Measurements from ENCODE around the gene LRP8. TPM values are rescaled to one million over a fixed set of nuclear protein-coding genes. Genes with fewer than 3 reads are reported as not detected.

Gene LRP8
- total RNA-seq, 1 experiment from 2014 or later: 69.5 TPM

DNA sequence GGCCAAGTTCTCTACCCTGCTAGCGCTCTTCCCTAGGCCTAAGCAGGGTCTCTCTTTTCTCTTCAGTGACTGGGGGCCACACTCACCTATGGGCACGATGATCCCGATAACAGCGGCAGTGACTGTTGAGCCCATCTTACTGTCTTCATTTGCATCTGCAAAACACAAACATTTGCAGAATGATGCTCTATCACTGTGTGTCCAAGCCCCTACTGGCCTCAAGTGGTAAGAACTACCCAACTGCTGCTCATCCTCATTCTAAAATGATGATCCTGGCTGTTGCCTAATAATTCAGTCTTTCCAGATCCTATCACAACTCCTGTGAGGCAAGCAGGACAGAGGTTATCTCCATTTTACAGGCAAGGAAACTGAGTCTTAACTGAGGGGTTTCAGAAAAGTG, 72.8 kb downstream of the LRP8 start:
- Mint-ChIP-seq H3K4me1 (no peaks in the 10 kb centered on the region), H3K27ac (no peak overlapping the region), H3K36me3 (peaks cover 81% of the 10 kb centered on the region), H3K9me3 (no peaks in the 10 kb centered on the region), H3K27me3 (ENCODE audit: low read depth) (no peaks in the 10 kb centered on the region), H3K4me3 (no peak overlapping the region)
- DNase-seq (ENCODE audit: low spot score) (no peak), ATAC-seq (no peak)
- ChIA-PET CTCF (no interaction called here), POLR2A (no interaction called here)
- TF ChIP-seq, protein P1, sequence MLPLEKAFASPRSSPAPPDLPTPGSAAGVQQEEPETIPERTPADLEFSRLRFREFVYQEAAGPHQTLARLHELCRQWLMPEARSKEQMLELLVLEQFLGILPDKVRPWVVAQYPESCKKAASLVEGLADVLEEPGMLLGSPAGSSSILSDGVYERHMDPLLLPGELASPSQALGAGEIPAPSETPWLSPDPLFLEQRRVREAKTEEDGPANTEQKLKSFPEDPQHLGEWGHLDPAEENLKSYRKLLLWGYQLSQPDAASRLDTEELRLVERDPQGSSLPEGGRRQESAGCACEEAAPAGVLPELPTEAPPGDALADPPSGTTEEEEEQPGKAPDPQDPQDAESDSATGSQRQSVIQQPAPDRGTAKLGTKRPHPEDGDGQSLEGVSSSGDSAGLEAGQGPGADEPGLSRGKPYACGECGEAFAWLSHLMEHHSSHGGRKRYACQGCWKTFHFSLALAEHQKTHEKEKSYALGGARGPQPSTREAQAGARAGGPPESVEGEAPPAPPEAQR (CRISPR knock-in tag; IDR thresholded peaks at IDR 0.05): no peak
- TF ChIP-seq ESRRA (CRISPR knock-in tag; IDR thresholded peaks at IDR 0.05; ENCODE audit: borderline replicate concordance) (no peak), ZNF423 (CRISPR knock-in tag; IDR thresholded peaks at IDR 0.05) (no peak), ATF3 (CRISPR knock-in tag; conservative IDR thresholded peaks at IDR 0.05) (no peak), HMGXB4 (CRISPR knock-in tag; IDR thresholded peaks at IDR 0.05) (no peak), ATF6 (CRISPR knock-in tag; IDR thresholded peaks at IDR 0.05) (no peak), ZNF138 (CRISPR knock-in tag; conservative IDR thresholded peaks at IDR 0.05) (no peak), ZBTB21 (CRISPR knock-in tag; IDR thresholded peaks at IDR 0.05; ENCODE audit: borderline replicate concordance) (no peak), ATF1 (CRISPR knock-in tag; IDR thresholded peaks at IDR 0.05) (no peak), PRRX2 (CRISPR knock-in tag; IDR thresholded peaks at IDR 0.05) (no peak), NR3C1 (CRISPR knock-in tag; conservative IDR thresholded peaks at IDR 0.05; ENCODE audit: low read depth) (no peak), MAX (CRISPR knock-in tag; IDR thresholded peaks at IDR 0.05) (no peak), IRF2 (CRISPR knock-in tag; IDR thresholded peaks at IDR 0.05; ENCODE audit: borderline replicate concordance, low read depth) (no peak)
- TF ChIP-seq, protein P2, sequence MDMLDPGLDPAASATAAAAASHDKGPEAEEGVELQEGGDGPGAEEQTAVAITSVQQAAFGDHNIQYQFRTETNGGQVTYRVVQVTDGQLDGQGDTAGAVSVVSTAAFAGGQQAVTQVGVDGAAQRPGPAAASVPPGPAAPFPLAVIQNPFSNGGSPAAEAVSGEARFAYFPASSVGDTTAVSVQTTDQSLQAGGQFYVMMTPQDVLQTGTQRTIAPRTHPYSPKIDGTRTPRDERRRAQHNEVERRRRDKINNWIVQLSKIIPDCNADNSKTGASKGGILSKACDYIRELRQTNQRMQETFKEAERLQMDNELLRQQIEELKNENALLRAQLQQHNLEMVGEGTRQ (CRISPR knock-in tag; IDR thresholded peaks at IDR 0.05): no peak
- TF ChIP-seq, protein P3, sequence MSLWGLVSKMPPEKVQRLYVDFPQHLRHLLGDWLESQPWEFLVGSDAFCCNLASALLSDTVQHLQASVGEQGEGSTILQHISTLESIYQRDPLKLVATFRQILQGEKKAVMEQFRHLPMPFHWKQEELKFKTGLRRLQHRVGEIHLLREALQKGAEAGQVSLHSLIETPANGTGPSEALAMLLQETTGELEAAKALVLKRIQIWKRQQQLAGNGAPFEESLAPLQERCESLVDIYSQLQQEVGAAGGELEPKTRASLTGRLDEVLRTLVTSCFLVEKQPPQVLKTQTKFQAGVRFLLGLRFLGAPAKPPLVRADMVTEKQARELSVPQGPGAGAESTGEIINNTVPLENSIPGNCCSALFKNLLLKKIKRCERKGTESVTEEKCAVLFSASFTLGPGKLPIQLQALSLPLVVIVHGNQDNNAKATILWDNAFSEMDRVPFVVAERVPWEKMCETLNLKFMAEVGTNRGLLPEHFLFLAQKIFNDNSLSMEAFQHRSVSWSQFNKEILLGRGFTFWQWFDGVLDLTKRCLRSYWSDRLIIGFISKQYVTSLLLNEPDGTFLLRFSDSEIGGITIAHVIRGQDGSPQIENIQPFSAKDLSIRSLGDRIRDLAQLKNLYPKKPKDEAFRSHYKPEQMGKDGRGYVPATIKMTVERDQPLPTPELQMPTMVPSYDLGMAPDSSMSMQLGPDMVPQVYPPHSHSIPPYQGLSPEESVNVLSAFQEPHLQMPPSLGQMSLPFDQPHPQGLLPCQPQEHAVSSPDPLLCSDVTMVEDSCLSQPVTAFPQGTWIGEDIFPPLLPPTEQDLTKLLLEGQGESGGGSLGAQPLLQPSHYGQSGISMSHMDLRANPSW (CRISPR knock-in tag; conservative IDR thresholded peaks at IDR 0.05; ENCODE audit: low read depth): no peak
- TF ChIP-seq, protein P4, sequence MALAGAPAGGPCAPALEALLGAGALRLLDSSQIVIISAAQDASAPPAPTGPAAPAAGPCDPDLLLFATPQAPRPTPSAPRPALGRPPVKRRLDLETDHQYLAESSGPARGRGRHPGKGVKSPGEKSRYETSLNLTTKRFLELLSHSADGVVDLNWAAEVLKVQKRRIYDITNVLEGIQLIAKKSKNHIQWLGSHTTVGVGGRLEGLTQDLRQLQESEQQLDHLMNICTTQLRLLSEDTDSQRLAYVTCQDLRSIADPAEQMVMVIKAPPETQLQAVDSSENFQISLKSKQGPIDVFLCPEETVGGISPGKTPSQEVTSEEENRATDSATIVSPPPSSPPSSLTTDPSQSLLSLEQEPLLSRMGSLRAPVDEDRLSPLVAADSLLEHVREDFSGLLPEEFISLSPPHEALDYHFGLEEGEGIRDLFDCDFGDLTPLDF (CRISPR knock-in tag; IDR thresholded peaks at IDR 0.05): no peak
